ENCODE data around the gene ZNF778. TPM values are rescaled to one million over a fixed set of nuclear protein-coding genes. Genes with fewer than 3 reads are reported as not detected.

The ZNF778 gene
- total RNA-seq, 1 donor from 2014 or later, result 11.7 TPM

Other genes with a start within 250 kb of the ZNF778 start
- gene CBFA2T3, start 240.5 kb upstream of the ZNF778 start, total RNA-seq, result 8.5 TPM
- gene ACSF3, start 123.9 kb upstream of the ZNF778 start, total RNA-seq, result 24.1 TPM
- not detected for gene CDH15, start 46.0 kb upstream of the ZNF778 start, total RNA-seq
- 0.35 TPM for gene SLC22A31, start 17.2 kb upstream of the ZNF778 start, total RNA-seq